SK-N-SH (cell line): ENCODE data around the gene PSD2. TPM values are rescaled to one million over a fixed set of nuclear protein-coding genes. Genes with fewer than 3 reads are reported as not detected.

ENCODE experiments used
- CTCF ChIA-PET: fragments of 300-600, 350-600 bp; formaldehyde crosslinking; extraction: SDS; loops from one replicate; lab custom pipeline; 2021; lab: Yijun Ruan, JAX
- POLR2A ChIA-PET: fragments of 350-600 bp; sonication (Branson Sonifier 250); formaldehyde crosslinking; extraction: SDS; loops from one replicate; lab custom pipeline; 2020; ENCODE audit warnings: antibody characterized with exemption, inconsistent platforms; lab: Yijun Ruan, JAX
- DNase-seq: peaks from one replicate; pipeline ENCODE4 v3.0.0; 2012
- H2AFZ ChIP-seq: fragments of 200-600 bp; sonication (generic); 2 replicates; pipeline ENCODE4 v1.8.1; 2016; ENCODE audit warnings: antibody characterized with exemption, mild to moderate bottlenecking, low read depth
- H3F3A ChIP-seq: fragments of 200-600 bp; sonication (generic); replicated peaks from 2 replicates; pipeline ENCODE3; 2016; ENCODE audit warnings: antibody characterized with exemption, mild to moderate bottlenecking; ENCODE audit not compliant: insufficient read depth
- H3K27ac ChIP-seq, 2 experiments: fragments of 200-500 bp in 1 of 2; fragments of 200-600 bp in 1 of 2; sonication (Bioruptor generic) in 1 of 2; sonication (generic), shearing (Covaris generic) in 1 of 2; 2 replicates each; pipeline versions ENCODE4 v1.5.1 to v1.6.1; 2014 to 2016; ENCODE audit warnings: low read depth in 2 of 2, inconsistent platforms in 1 of 2, low read length in 1 of 2, mild to moderate bottlenecking in 1 of 2, mixed read lengths in 1 of 2
- H3K27me3 ChIP-seq: fragments of 200-600 bp; sonication (generic), shearing (Covaris generic); 2 replicates; pipeline ENCODE4 v1.6.1; 2016; ENCODE audit warnings: mixed run types; ENCODE audit not compliant: insufficient read depth
- H3K36me3 ChIP-seq, 2 experiments: fragments of 200-500 bp in 1 of 2; fragments of 200-600 bp in 1 of 2; sonication (Bioruptor generic) in 1 of 2; sonication (generic) in 1 of 2; replicated peaks in 1 of 2; 2 replicates each; pipeline versions ENCODE3 to v1.5.1; 2014 to 2016; ENCODE audit warnings: low read length in 1 of 2, mild to moderate bottlenecking in 1 of 2; ENCODE audit not compliant: insufficient read depth in 2 of 2, control insufficient read depth in 1 of 2
- H3K4me1 ChIP-seq, 2 experiments: fragments of 200-500 bp in 1 of 2; fragments of 200-600 bp in 1 of 2; sonication (Bioruptor generic) in 1 of 2; sonication (generic), shearing (Covaris generic) in 1 of 2; 2 replicates each; pipeline versions ENCODE4 v1.5.1 to v1.6.1; 2014 to 2016; ENCODE audit warnings: low read depth in 1 of 2, low read length in 1 of 2, mixed run types in 1 of 2; ENCODE audit not compliant: insufficient read depth in 2 of 2, control insufficient read depth in 1 of 2
- H3K4me2 ChIP-seq: fragments of 200-600 bp; sonication (generic), shearing (Covaris generic); 2 replicates; pipeline ENCODE4 v1.6.1; 2017; ENCODE audit warnings: mixed run types
- H3K4me3 ChIP-seq, 2 experiments: fragments of 200-500 bp in 1 of 2; fragments of 200-600 bp in 1 of 2; sonication (Bioruptor generic) in 1 of 2; sonication (generic), shearing (Covaris generic) in 1 of 2; 2 replicates each; pipeline versions ENCODE4 v1.5.1 to v1.8.1; 2014 to 2016; ENCODE audit warnings: low read depth in 2 of 2, inconsistent platforms in 1 of 2, low read length in 1 of 2, mild to moderate bottlenecking in 1 of 2, mixed read lengths in 1 of 2, moderate library complexity in 1 of 2
- H3K79me2 ChIP-seq: fragments of 200-600 bp; sonication (generic); 2 replicates; pipeline ENCODE4 v1.8.1; 2017; ENCODE audit warnings: mild to moderate bottlenecking; ENCODE audit not compliant: insufficient read depth
- H3K9ac ChIP-seq: fragments of 200-600 bp; sonication (generic); 2 replicates; pipeline ENCODE4 v1.6.1; 2017; ENCODE audit warnings: mixed run types
- H3K9me2 ChIP-seq: fragments of 200-600 bp; sonication (generic); 2 replicates; pipeline ENCODE4 v1.6.1; 2017; ENCODE audit warnings: mixed run types
- H3K9me3 ChIP-seq: fragments of 200-600 bp; sonication (generic); 2 replicates; pipeline ENCODE4 v1.6.1; 2017; ENCODE audit warnings: mixed run types, mild to moderate bottlenecking, moderate library complexity
- H4K20me1 ChIP-seq: fragments of 200-600 bp; sonication (generic); 2 replicates; pipeline ENCODE4 v1.6.1; 2017; ENCODE audit warnings: mild to moderate bottlenecking, mixed run types; ENCODE audit not compliant: insufficient read depth
- FOSL2 ChIP-seq: IDR thresholded peaks from 2 replicates; pipeline ENCODE4 v1.4.0; 2012; ENCODE audit warnings: low read depth, mild to moderate bottlenecking, moderate library complexity, borderline replicate concordance
- FOXM1 ChIP-seq: IDR thresholded peaks from 2 replicates; pipeline ENCODE4 v1.4.0; 2012; ENCODE audit warnings: low read depth, mild to moderate bottlenecking
- GATA2 ChIP-seq: sonication (generic); formaldehyde crosslinking; IDR thresholded peaks from 2 replicates; pipeline ENCODE4 v1.5.0; 2020; ENCODE audit warnings: mild to moderate bottlenecking, missing genetic modification reagents
- MAX ChIP-seq: IDR thresholded peaks from 2 replicates; pipeline ENCODE4 v1.4.0; 2012; ENCODE audit warnings: low read depth
- MEF2A ChIP-seq: IDR thresholded peaks from 2 replicates; pipeline ENCODE4 v1.4.0; 2012; ENCODE audit warnings: low read depth, borderline replicate concordance
- MXI1 ChIP-seq: IDR thresholded peaks from 2 replicates; pipeline ENCODE4 v1.6.1; 2012; ENCODE audit warnings: mild to moderate bottlenecking, low read depth, low read length, improper control_type of control experiment
- NFIC ChIP-seq: IDR thresholded peaks from 2 replicates; pipeline ENCODE4 v1.4.0; 2012; ENCODE audit warnings: borderline replicate concordance
- POLR2AphosphoS5 ChIP-seq: IDR thresholded peaks from 2 replicates; pipeline ENCODE4 v1.6.1; 2012; ENCODE audit warnings: low read depth, low read length
- RCOR1 ChIP-seq: fragments of 150-350 bp; IDR thresholded peaks from 2 replicates; pipeline ENCODE4 v1.6.1; 2017; ENCODE audit warnings: antibody characterized with exemption, low read length
- REST ChIP-seq: IDR thresholded peaks from 2 replicates; pipeline ENCODE4 v1.6.1; 2012; ENCODE audit warnings: mild to moderate bottlenecking, low read depth, low read length, moderate library complexity
- RFX5 ChIP-seq: IDR thresholded peaks from 2 replicates; pipeline ENCODE4 v1.6.1; 2012; ENCODE audit warnings: mild to moderate bottlenecking, improper control_type of control experiment, low read length
- RXRA ChIP-seq: IDR thresholded peaks from 2 replicates; pipeline ENCODE4 v1.4.0; 2012; ENCODE audit warnings: low read depth, mild to moderate bottlenecking, borderline replicate concordance
- USF2 ChIP-seq: fragments of 150-350 bp; IDR thresholded peaks from 2 replicates; pipeline ENCODE4 v1.6.1; 2017; ENCODE audit warnings: antibody characterized with exemption, low read length, low read depth, borderline replicate concordance
- WGBS: methylation state at CpG from one replicate; pipeline ENCODE4 v1.1.6; 2017; ENCODE audit warnings: low lambda C conversion rate; 5-methylcytosine and 5-hydroxymethylcytosine counted together
- polyA plus RNA-seq, 3 experiments: library from polyadenylated mRNA; depleted of rRNA; stranded (reverse); fragments of >200 nt; gene quantifications; 2 replicates each; pipeline ENCODE4 v1.2.3, GENCODE V29; 2012
- TF ChIP-seq, protein P1 (sequence below): fragments of 150-350 bp; IDR thresholded peaks from 2 replicates; pipeline ENCODE4 v1.6.1; 2016; ENCODE audit warnings: mild to moderate bottlenecking, low read depth, low read length
- TF ChIP-seq, protein P2 (sequence below): IDR thresholded peaks from 2 replicates; pipeline ENCODE4 v1.4.0; 2012; ENCODE audit warnings: low read depth, borderline replicate concordance

The PSD2 gene
- polyA plus RNA-seq, 1 of the 3 experiments (the other 2 are of a cell fraction) = 0.15 TPM

GRCh38 chr5:139847790-139848507, 52.3 kb downstream of the PSD2 start:
- WGBS = 7% methylated on average over 17 of the region's 107 CpGs

DNA sequence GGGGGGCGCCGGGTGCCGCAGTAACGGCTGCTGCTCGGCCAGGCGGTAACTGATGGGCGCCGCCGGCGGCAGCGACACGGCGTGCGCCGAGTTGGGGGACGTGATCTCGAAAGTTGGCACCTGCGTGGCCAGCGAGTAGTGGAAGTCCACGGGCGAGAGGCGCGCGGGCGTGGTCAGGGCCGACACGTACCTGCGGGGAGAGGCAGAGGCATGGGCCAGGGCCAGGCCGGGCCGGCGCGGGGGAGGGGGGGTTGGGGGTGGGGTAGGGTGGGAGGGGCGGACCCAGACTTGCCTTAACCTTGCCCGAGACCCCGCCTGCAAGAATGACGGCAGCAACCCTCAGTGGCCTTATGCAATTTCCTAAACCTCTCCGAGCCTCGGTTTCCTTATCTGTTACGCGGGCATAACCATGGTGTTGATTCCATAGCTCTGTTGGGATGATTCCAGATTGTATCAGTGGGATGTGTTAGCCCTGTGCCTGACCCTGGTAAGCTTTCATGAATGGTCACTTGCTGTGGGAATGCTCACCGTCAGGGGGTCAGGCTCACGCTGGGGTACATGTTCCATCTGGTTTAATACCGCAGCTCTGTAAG, 53.0 kb downstream of the PSD2 start:
- Histone ChIP-seq H2AFZ (no peak overlapping the region), H3K27me3 (no peaks in the 10 kb centered on the region), H3F3A (peaks cover 4% of the 10 kb centered on the region), H3K9ac (no peak overlapping the region), H4K20me1 (no peaks in the 10 kb centered on the region), H3K36me3 (no peaks in the 10 kb centered on the region), H3K4me1 (peaks cover 0 to 5% of the 10 kb centered on the region in 2 experiments; a peak in 1 of 4 replicates), H3K79me2 (no peaks in the 10 kb centered on the region), H3K4me2 (no peak overlapping the region; the same call in 1 of the 2 replicates), H3K4me3 (peak overlapping the region in 1 of 2 experiments; percentile 45; a peak in 2 of 4 replicates), H3K9me3 (no peaks in the 10 kb centered on the region), H3K9me2 (no peaks in the 10 kb centered on the region), H3K27ac (no peak overlapping the region)
- WGBS = 43% methylated on average over 19 of the region's 43 CpGs
- POLR2A ChIA-PET = no interaction called here
- DNase-seq = no peak
- CTCF ChIA-PET = interaction anchor here (0.8 to 5.5 kb wide), 8 partner anchors 11 to 215 kb away, joined by 3 to 66 read pairs (median 5); no protein-coding TSS in a partner anchor
- no peak for TF ChIP-seq REST
- TF ChIP-seq FOXM1 = no peak
- TF ChIP-seq POLR2AphosphoS5 = no peak
- TF ChIP-seq USF2 = no peak
- TF ChIP-seq RXRA = no peak
- no peak for TF ChIP-seq NFIC
- no peak for TF ChIP-seq GATA2 (CRISPR knock-in tag)
- TF ChIP-seq FOSL2 = no peak
- TF ChIP-seq MEF2A = no peak

More at GRCh38 chr5:139847790-139848507, 52.3 kb downstream of the PSD2 start:
- Histone ChIP-seq H3K79me2 (no peaks in the 10 kb centered on the region), H3K9me3 (no peaks in the 10 kb centered on the region), H3F3A (peaks cover 4% of the 10 kb centered on the region), H3K4me1 (peaks cover 0 to 3% of the 10 kb centered on the region in 2 experiments; a peak in 1 of 4 replicates), H3K9ac (no peak overlapping the region), H3K4me3 (peak overlapping the region in 1 of 2 experiments; percentile 45; a peak in 2 of 4 replicates), H2AFZ (no peak overlapping the region), H3K9me2 (no peaks in the 10 kb centered on the region), H3K4me2 (peak overlapping the region; percentile 63; the same call in 1 of the 2 replicates), H4K20me1 (no peaks in the 10 kb centered on the region), H3K27me3 (no peaks in the 10 kb centered on the region), H3K27ac (no peak overlapping the region), H3K36me3 (no peaks in the 10 kb centered on the region)
- POLR2A ChIA-PET = interaction anchor here (0.9 kb wide), 1 partner anchor 45 kb away, joined by 3 read pairs; no protein-coding TSS in a partner anchor
- CTCF ChIA-PET = interaction anchor here (0.6 to 7.1 kb wide), 12 partner anchors 11 to 214 kb away, joined by 3 to 92 read pairs (median 5); no protein-coding TSS in a partner anchor
- peak; percentile 95 for DNase-seq
- peak; percentile 27; the same call in 1 of the 2 replicates for TF ChIP-seq MAX
- no peak for TF ChIP-seq RCOR1
- TF ChIP-seq FOXM1 = no peak
- TF ChIP-seq, protein P1, sequence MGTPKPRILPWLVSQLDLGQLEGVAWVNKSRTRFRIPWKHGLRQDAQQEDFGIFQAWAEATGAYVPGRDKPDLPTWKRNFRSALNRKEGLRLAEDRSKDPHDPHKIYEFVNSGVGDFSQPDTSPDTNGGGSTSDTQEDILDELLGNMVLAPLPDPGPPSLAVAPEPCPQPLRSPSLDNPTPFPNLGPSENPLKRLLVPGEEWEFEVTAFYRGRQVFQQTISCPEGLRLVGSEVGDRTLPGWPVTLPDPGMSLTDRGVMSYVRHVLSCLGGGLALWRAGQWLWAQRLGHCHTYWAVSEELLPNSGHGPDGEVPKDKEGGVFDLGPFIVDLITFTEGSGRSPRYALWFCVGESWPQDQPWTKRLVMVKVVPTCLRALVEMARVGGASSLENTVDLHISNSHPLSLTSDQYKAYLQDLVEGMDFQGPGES = no peak
- no peak for TF ChIP-seq MXI1
- TF ChIP-seq, protein P2, sequence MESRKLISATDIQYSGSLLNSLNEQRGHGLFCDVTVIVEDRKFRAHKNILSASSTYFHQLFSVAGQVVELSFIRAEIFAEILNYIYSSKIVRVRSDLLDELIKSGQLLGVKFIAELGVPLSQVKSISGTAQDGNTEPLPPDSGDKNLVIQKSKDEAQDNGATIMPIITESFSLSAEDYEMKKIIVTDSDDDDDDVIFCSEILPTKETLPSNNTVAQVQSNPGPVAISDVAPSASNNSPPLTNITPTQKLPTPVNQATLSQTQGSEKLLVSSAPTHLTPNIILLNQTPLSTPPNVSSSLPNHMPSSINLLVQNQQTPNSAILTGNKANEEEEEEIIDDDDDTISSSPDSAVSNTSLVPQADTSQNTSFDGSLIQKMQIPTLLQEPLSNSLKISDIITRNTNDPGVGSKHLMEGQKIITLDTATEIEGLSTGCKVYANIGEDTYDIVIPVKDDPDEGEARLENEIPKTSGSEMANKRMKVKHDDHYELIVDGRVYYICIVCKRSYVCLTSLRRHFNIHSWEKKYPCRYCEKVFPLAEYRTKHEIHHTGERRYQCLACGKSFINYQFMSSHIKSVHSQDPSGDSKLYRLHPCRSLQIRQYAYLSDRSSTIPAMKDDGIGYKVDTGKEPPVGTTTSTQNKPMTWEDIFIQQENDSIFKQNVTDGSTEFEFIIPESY = no peak
- no peak for TF ChIP-seq POLR2AphosphoS5
- no peak for TF ChIP-seq RFX5
